ENCODE data around the gene KLHL28.

Gene KLHL28

DNA sequence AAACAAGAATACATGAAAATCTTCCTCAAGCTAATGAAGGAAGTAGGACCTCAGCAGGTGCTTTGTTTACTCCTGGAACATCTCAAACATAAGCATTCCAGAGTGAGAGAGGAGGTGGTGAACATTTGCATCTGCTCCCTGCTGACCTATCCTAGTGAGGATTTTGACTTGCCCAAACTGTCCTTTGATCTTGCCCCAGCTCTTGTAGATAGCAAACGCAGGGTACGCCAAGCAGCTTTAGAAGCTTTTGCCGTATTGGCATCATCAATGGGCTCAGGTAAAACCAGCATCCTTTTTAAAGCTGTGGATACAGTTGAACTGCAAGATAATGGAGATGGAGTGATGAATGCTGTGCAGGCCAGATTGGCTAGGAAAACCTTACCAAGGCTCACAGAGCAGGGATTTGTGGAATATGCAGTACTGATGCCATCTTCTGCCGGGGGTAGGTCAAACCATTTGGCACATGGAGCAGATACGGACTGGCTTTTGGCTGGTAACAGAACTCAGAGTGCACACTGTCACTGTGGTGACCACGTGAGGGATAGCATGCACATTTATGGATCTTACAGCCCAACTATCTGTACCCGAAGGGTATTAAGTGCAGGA lies 2.1 kb upstream of the KLHL28 start:
- no peaks in the 10 kb centered on the region for H3K9me3 ChIP-seq
- DNase-seq = no peak
- H3K36me3 ChIP-seq = no peaks in the 10 kb centered on the region
- peak overlapping the region; percentile 76 to 79 for H3K4me3 ChIP-seq
- TF ChIP-seq, protein P1, sequence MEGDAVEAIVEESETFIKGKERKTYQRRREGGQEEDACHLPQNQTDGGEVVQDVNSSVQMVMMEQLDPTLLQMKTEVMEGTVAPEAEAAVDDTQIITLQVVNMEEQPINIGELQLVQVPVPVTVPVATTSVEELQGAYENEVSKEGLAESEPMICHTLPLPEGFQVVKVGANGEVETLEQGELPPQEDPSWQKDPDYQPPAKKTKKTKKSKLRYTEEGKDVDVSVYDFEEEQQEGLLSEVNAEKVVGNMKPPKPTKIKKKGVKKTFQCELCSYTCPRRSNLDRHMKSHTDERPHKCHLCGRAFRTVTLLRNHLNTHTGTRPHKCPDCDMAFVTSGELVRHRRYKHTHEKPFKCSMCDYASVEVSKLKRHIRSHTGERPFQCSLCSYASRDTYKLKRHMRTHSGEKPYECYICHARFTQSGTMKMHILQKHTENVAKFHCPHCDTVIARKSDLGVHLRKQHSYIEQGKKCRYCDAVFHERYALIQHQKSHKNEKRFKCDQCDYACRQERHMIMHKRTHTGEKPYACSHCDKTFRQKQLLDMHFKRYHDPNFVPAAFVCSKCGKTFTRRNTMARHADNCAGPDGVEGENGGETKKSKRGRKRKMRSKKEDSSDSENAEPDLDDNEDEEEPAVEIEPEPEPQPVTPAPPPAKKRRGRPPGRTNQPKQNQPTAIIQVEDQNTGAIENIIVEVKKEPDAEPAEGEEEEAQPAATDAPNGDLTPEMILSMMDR (IDR thresholded peaks at IDR 0.05) = no peak
- peaks cover 0 to 75% (median 39%) of the 10 kb centered on the region in 4 donors for H3K4me1 ChIP-seq
- no peak overlapping the region for H3K27ac ChIP-seq
- H3K27me3 ChIP-seq = no peaks in the 10 kb centered on the region
- intact Hi-C loops (cut with DNase I; ENCODE audit: low total_unique reads) = loop anchor here (2.0 to 5.0 kb wide), 3 partner anchors 67 to 171 kb away; partner anchors contain the start of genes FANCM, FKBP3 and PRPF39

DNA sequence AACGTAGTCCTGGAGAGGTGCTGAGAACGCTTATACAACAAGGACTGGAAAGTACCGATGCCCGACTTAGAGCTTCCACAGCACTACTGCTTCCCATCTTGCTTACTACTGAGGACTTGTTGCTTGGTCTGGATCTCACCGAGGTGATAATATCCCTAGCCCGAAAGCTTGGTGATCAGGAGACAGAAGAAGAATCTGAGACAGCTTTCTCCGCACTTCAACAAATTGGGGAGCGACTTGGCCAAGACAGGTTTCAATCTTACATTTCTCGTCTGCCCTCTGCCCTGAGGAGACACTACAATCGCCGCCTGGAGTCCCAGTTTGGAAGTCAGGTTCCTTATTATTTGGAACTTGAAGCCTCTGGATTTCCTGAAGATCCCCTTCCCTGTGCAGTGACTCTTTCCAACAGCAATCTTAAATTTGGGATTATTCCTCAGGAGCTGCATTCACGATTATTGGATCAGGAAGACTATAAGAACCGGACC lies 1.3 kb upstream of the KLHL28 start:
- H3K27me3 ChIP-seq = no peaks in the 10 kb centered on the region
- intact Hi-C loops (cut with DNase I; ENCODE audit: low total_unique reads) = loop anchor here (2.0 to 5.0 kb wide), 3 partner anchors 66 to 172 kb away; partner anchors contain the start of genes FANCM, FKBP3 and PRPF39
- no peak for DNase-seq
- no peaks in the 10 kb centered on the region for H3K9me3 ChIP-seq
- no peaks in the 10 kb centered on the region for H3K36me3 ChIP-seq
- peaks cover 0 to 76% (median 36%) of the 10 kb centered on the region in 4 donors for H3K4me1 ChIP-seq
- peak overlapping the region; percentile 76 to 79 for H3K4me3 ChIP-seq
- H3K27ac ChIP-seq = peak overlapping the region; percentile 80 to 83
- TF ChIP-seq, protein P1 (IDR thresholded peaks at IDR 0.05) = no peak

DNA sequence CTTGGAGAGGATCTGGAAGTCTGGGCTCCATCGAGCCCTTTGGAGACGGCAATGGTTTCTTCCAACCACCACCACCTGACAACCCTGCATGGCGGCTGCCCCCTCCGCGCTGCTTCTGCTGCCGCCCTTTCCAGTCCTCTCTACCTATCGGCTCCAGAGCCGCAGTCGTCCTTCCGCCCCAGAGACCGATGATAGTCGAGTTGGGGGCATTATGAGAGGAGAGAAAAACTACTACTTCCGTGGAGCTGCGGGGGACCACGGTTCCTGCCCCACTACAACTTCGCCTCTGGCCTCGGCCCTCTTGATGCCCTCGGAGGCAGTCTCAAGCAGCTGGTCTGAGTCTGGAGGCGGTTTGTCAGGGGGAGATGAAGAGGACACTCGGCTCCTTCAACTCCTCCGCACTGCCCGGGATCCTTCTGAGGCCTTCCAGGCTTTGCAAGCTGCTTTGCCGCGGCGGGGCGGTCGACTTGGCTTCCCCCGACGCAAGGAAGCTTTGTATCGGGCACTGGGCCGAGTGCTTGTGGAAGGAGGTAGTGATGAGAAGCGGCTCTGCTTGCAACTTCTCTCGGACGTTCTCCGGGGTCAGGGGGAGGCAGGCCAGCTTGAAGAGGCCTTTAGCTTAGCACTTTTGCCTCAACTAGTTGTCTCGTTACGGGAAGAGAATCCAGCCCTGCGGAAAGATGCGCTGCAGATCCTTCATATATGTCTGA lies 742 bp upstream of the KLHL28 start:
- TF ChIP-seq, protein P1 (IDR thresholded peaks at IDR 0.05) = no peak
- intact Hi-C loops (cut with DNase I; ENCODE audit: low total_unique reads) = loop anchor here (2.0 to 5.0 kb wide), 3 partner anchors 65 to 172 kb away; partner anchors contain the start of genes FANCM, FKBP3 and PRPF39
- H3K4me3 ChIP-seq = peak overlapping the region; percentile 76 to 79
- DNase-seq = peak; percentile 48 to 76
- H3K4me1 ChIP-seq = peaks cover 0 to 76% (median 34%) of the 10 kb centered on the region in 4 donors
- H3K27me3 ChIP-seq = no peaks in the 10 kb centered on the region
- no peaks in the 10 kb centered on the region for H3K36me3 ChIP-seq
- H3K27ac ChIP-seq = peak overlapping the region; percentile 80 to 83
- H3K9me3 ChIP-seq = no peaks in the 10 kb centered on the region

DNA sequence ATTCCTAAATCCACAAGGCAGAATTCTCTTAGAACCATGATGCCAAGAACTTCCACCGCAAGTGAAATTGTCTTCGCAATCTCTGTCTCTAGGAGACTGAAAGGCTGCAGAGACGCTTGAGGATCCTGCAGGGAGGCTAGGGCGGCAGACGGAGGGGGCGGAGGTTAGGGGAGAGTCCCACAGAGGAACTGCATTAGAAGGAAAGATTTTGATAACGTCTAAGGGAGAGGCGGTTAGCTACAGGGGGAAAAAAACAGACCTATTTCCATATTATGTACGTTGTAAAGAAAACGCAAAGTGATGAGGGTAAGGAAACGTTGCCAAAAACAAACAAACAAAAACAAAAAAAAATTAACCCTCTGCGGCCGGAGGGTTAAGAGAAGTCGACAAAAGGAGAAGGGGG lies 595 bp downstream of the KLHL28 start:
- TF ChIP-seq, protein P1 (IDR thresholded peaks at IDR 0.05) = no peak
- DNase-seq = peak; percentile 66 to 71
- Histone ChIP-seq H3K27me3 (no peaks in the 10 kb centered on the region), H3K27ac (peak overlapping the region; percentile 80 to 83), H3K9me3 (no peaks in the 10 kb centered on the region), H3K36me3 (no peaks in the 10 kb centered on the region), H3K4me1 (peaks cover 0 to 64% (median 26%) of the 10 kb centered on the region in 4 donors), H3K4me3 (peak overlapping the region; percentile 76 to 79)
- intact Hi-C loops (cut with DNase I; ENCODE audit: low total_unique reads) = loop anchor here (5.0 kb wide), 2 partner anchors 64 to 121 kb away; partner anchors contain the start of gene PRPF39

DNA sequence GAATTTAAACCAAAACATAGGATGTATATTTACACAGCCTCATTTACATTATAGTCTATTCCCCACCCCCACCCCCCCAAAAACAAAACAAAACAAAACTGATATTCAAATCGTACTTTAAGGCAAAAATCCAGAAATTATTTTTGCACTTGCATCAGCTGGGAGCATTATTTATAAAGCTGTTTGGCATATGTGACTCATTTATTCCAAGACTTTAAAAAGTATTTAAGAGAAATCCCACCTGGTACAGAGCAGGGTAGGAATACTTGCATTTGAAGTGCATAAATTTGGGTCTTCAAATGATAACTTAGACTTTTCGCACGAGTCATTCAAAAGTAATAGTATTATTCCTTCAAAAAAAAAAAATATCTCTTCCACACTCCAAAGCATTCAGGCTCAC lies 1.1 kb downstream of the KLHL28 start:
- intact Hi-C loops (cut with DNase I; ENCODE audit: low total_unique reads) = loop anchor here (5.0 kb wide), 2 partner anchors 63 to 122 kb away; partner anchors contain the start of gene PRPF39
- Histone ChIP-seq H3K4me3 (peak overlapping the region; percentile 76 to 79), H3K27me3 (no peaks in the 10 kb centered on the region), H3K4me1 (peaks cover 0 to 59% (median 25%) of the 10 kb centered on the region in 4 donors), H3K9me3 (no peaks in the 10 kb centered on the region), H3K36me3 (no peaks in the 10 kb centered on the region), H3K27ac (peak overlapping the region; percentile 80 to 83)
- no peak for DNase-seq
- TF ChIP-seq, protein P1 (IDR thresholded peaks at IDR 0.05) = no peak
